HCT116 (cell line): ENCODE data around the gene ZACN. TPM values are rescaled to one million over a fixed set of nuclear protein-coding genes. Genes with fewer than 3 reads are reported as not detected.
"Not testable (repeated sequence)": the region's sequence is repeated elsewhere in the genome, so short reads cannot be mapped to it uniquely, and the experiment has no call there.

Source experiments
- ATAC-seq: fragments of 200-7000 bp; cut with Tn5 transposase; 2 replicates; pipeline ENCODE4 v1.9.1; 2020; ENCODE audit warnings: mild to moderate bottlenecking, moderate library complexity
- BruUV-seq: library from RNA; stranded (reverse); fragments of 400-500 nt; replicated peaks from 2 replicates; lab custom pipeline; 2021; lab: Mats Ljungman, UMichigan
- CTCF ChIA-PET: fragments of 300-600 bp; sonication (Branson Sonifier 250); formaldehyde crosslinking; loops from one replicate; lab custom pipeline; 2021; ENCODE audit warnings: antibody characterized with exemption; lab: Charles Lee
- POLR2A ChIA-PET: fragments of 300-600, 350-600 bp; sonication (Branson Sonifier 250); formaldehyde crosslinking; loops from one replicate; lab custom pipeline; 2021; ENCODE audit warnings: antibody characterized with exemption; lab: Charles Lee
- RAD21 ChIA-PET, 2 experiments: fragments of 300-600 bp; sonication (Branson Sonifier 250); formaldehyde crosslinking; loops; one replicate each; lab custom pipeline; 2023; ENCODE audit warnings: low total read pairs in 2 of 2; ENCODE audit not compliant: uncharacterized antibody in 2 of 2, unreplicated experiment in 2 of 2, low non-redundant PET in 1 of 2; lab: Charles Lee
- DNase-seq: peaks from one replicate; pipeline ENCODE4 v3.0.0-alpha.2; 2010; ENCODE audit warnings: low read depth, low spot score
- H2AFZ ChIP-seq: fragments of 200-600 bp; shearing (Covaris generic), sonication (generic); 2 replicates; pipeline ENCODE4 v1.6.1; 2017; ENCODE audit warnings: low read depth, mixed run types, mixed read lengths, antibody characterized with exemption, low read length; ENCODE audit not compliant: poor library complexity, severe bottlenecking
- H3K27ac ChIP-seq: 2 replicates; pipeline ENCODE4 v1.5.1; 2012; ENCODE audit warnings: low read depth, low read length
- H3K27me3 ChIP-seq: fragments of 200-600 bp; sonication (generic); 2 replicates; pipeline ENCODE4 v1.6.1; 2016; ENCODE audit warnings: mixed run types, low read length, mixed read lengths; ENCODE audit not compliant: insufficient read depth
- H3K36me3 ChIP-seq, 2 experiments: fragments of 200-500 bp in 1 of 2; fragments of 200-600 bp in 1 of 2; sonication (Bioruptor generic) in 1 of 2; sonication (generic) in 1 of 2; 2 replicates each; pipeline versions ENCODE4 v1.5.1 to v1.6.1; 2014 to 2016; ENCODE audit warnings: low read length in 2 of 2, inconsistent platforms in 1 of 2, mixed read lengths in 1 of 2, mixed run types in 1 of 2; ENCODE audit not compliant: insufficient read depth in 2 of 2, control insufficient read depth in 1 of 2
- H3K4me1 ChIP-seq, 2 experiments: fragments of 200-600 bp in 1 of 2; sonication (generic) in 1 of 2; 2 replicates each; pipeline versions ENCODE4 v1.5.1 to v1.6.1; 2012 to 2017; ENCODE audit warnings: low read length in 2 of 2, inconsistent platforms in 1 of 2, mild to moderate bottlenecking in 1 of 2, mixed read lengths in 1 of 2, mixed run types in 1 of 2, moderate library complexity in 1 of 2; ENCODE audit not compliant: insufficient read depth in 2 of 2, control insufficient read depth in 1 of 2
- H3K4me2 ChIP-seq: fragments of 200-600 bp; sonication (generic); 2 replicates; pipeline ENCODE4 v1.6.1; 2017; ENCODE audit warnings: mixed run types, low read length, mixed read lengths
- H3K4me3 ChIP-seq, 2 experiments: fragments of 200-600 bp in 1 of 2; sonication (generic) in 1 of 2; replicated peaks in 1 of 2; 2 replicates each; pipeline ENCODE4 v1.5.1; 2011 to 2016; ENCODE audit warnings: low read length in 2 of 2, control low read depth in 1 of 2, low read depth in 1 of 2, mild to moderate bottlenecking in 1 of 2, mixed read lengths in 1 of 2, mixed run types in 1 of 2
- H3K79me2 ChIP-seq: fragments of 200-600 bp; sonication (generic); 2 replicates; pipeline ENCODE4 v1.6.1; 2017; ENCODE audit warnings: mild to moderate bottlenecking, mixed run types, low read length, moderate library complexity, mixed read lengths; ENCODE audit not compliant: insufficient read depth
- H3K9ac ChIP-seq: fragments of 200-600 bp; sonication (generic); 2 replicates; pipeline ENCODE4 v1.6.1; 2016; ENCODE audit warnings: low read length, mixed read lengths
- H3K9me2 ChIP-seq: fragments of 200-600 bp; sonication (generic), shearing (Covaris generic); 2 replicates; pipeline ENCODE4 v1.6.1; 2017; ENCODE audit warnings: mixed run types, mild to moderate bottlenecking, moderate library complexity; ENCODE audit not compliant: insufficient read depth
- H3K9me3 ChIP-seq, 2 experiments: fragments of 200-500 bp in 1 of 2; fragments of 200-600 bp in 1 of 2; sonication (Bioruptor generic) in 1 of 2; sonication (generic) in 1 of 2; 2 replicates each; pipeline ENCODE4 v1.6.1; 2014 to 2017; ENCODE audit warnings: low read length in 2 of 2, mixed read lengths in 2 of 2, inconsistent platforms in 1 of 2, low read depth in 1 of 2, mild to moderate bottlenecking in 1 of 2, mixed run types in 1 of 2, moderate library complexity in 1 of 2; ENCODE audit not compliant: control insufficient read depth in 1 of 2, insufficient read depth in 1 of 2
- H4K20me1 ChIP-seq: fragments of 200-600 bp; sonication (generic), shearing (Covaris generic); 2 replicates; pipeline ENCODE4 v1.6.1; 2017; ENCODE audit warnings: mixed run types, mild to moderate bottlenecking, moderate library complexity; ENCODE audit not compliant: insufficient read depth
- ZFX ChIP-seq: fragments of 450-650 bp; IDR thresholded peaks from 2 replicates; pipeline ENCODE4 v1.6.1; 2017
- intact Hi-C: fragments of 100-400 bp; cut with micrococcal nuclease; formaldehyde crosslinking; loops from 2 replicates; pipeline ENCODE4 v1.10.0; 2022
- total RNA-seq: library from RNA; stranded (reverse); gene quantifications from one replicate; pipeline ENCODE4 v1.2.1, GENCODE V29; 2021; ENCODE audit not compliant: unreplicated experiment
- TF ChIP-seq, protein P1 (sequence below): IDR thresholded peaks from 2 replicates; pipeline ENCODE4 v1.6.1; 2012; ENCODE audit warnings: low read depth

The ZACN gene
- total RNA-seq, 1 experiment from 2014 or later: not detected

DNA sequence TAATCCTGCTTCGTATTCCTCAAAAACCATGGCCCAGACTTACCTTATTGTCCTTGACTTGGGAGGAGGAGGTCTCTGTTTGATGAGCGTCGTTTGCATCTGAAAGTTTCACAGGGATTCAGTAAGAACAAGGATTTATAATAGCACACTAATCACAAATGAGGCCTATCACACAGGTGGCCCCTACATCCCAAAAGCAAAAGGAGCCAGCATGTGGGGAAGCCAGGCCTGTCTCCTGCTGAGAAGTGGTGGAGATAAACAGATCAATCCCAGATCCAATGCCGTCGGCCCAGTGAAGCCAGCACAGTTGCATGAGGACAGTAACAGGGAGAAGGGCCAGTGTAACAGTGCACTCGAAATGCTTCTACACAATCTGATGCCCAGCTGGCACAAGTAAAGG is 38.6 kb upstream of the ZACN start:
- Histone ChIP-seq H3K79me2 (no peaks in the 10 kb centered on the region), H3K4me2 (no peak overlapping the region), H2AFZ (no peak overlapping the region), H3K36me3 (peaks cover 57 to 63% of the 10 kb centered on the region in 2 experiments), H3K27me3 (no peaks in the 10 kb centered on the region), H4K20me1 (no peaks in the 10 kb centered on the region), H3K27ac (no peak overlapping the region), H3K9me2 (no peaks in the 10 kb centered on the region), H3K9ac (no peak overlapping the region), H3K4me1 (no peaks in the 10 kb centered on the region), H3K9me3 (no peaks in the 10 kb centered on the region), H3K4me3 (no peak overlapping the region)
- DNase-seq (no peak), ATAC-seq (no peak)
- ChIA-PET RAD21 (no interaction called here), POLR2A (interaction anchor here (1.6 kb wide), 1 partner anchor 11 kb away, joined by 5 read pairs; no protein-coding TSS in a partner anchor), CTCF (no interaction called here)
- TF ChIP-seq, protein P1, sequence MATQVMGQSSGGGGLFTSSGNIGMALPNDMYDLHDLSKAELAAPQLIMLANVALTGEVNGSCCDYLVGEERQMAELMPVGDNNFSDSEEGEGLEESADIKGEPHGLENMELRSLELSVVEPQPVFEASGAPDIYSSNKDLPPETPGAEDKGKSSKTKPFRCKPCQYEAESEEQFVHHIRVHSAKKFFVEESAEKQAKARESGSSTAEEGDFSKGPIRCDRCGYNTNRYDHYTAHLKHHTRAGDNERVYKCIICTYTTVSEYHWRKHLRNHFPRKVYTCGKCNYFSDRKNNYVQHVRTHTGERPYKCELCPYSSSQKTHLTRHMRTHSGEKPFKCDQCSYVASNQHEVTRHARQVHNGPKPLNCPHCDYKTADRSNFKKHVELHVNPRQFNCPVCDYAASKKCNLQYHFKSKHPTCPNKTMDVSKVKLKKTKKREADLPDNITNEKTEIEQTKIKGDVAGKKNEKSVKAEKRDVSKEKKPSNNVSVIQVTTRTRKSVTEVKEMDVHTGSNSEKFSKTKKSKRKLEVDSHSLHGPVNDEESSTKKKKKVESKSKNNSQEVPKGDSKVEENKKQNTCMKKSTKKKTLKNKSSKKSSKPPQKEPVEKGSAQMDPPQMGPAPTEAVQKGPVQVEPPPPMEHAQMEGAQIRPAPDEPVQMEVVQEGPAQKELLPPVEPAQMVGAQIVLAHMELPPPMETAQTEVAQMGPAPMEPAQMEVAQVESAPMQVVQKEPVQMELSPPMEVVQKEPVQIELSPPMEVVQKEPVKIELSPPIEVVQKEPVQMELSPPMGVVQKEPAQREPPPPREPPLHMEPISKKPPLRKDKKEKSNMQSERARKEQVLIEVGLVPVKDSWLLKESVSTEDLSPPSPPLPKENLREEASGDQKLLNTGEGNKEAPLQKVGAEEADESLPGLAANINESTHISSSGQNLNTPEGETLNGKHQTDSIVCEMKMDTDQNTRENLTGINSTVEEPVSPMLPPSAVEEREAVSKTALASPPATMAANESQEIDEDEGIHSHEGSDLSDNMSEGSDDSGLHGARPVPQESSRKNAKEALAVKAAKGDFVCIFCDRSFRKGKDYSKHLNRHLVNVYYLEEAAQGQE: no peak
- peak; percentile 22; the same call in 1 of the 2 replicates for TF ChIP-seq ZFX
- no TSS peak for BruUV-seq
- intact Hi-C loops: no loop called here

DNA sequence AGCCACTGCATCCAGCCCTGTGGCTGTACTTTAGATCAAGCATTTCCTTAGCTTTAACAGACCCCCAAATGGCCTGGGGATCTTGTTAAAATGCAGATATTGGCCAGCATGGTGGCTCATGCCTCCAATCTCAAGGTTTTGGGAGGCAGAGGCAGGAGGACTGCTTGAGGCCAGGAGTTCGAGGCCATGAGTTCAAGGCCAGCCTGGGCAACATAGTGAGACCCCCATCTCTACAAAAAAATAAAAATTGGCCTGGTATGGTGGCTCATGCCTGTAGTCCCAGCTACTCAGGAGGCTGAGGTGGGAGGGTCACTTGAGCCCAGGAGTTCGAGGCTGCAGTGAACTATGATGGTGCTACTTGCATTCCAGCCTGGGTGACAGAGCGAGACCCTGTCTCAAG is 36.1 kb upstream of the ZACN start:
- H3K9ac ChIP-seq, ATAC-seq, H3K4me2 ChIP-seq, H3K9me3 ChIP-seq, H4K20me1 ChIP-seq, H3K79me2 ChIP-seq, intact Hi-C loops, CTCF ChIA-PET, H3K9me2 ChIP-seq, POLR2A ChIA-PET, H3K27ac ChIP-seq, H2AFZ ChIP-seq, RAD21 ChIA-PET, H3K27me3 ChIP-seq, H3K4me3 ChIP-seq, DNase-seq, H3K4me1 ChIP-seq, BruUV-seq: not testable (repeated sequence)
- H3K36me3 ChIP-seq: peaks cover 73 to 83% of the 10 kb centered on the region in 2 experiments

DNA sequence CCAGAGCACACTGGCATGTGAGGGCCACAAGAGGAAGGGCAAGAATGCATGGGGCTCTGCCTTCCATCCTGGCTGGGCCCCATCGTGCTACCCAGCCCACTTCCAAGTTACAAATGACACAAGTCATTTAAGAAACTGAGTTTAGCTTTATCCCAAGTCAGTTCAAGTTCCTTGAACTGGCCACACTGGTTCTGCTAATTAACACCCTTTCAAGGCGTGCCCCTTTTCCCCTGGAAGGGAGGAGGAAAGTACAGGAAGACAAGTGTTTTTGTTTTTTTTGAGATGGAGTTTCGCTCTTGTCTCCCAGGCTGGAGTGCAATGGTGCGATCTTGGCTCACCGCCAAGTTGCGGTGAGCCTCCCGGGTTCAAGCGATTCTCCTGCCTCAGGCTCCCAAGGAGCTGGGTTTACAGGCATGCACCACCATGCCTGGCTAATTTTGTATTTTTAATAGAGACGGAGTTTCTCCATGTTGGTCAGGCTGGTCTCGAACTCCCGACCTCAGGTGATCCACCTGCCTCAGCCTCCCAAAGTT is 34.4 kb upstream of the ZACN start:
- H3K4me3 ChIP-seq, CTCF ChIA-PET, H3K9me2 ChIP-seq, intact Hi-C loops, H3K4me1 ChIP-seq, BruUV-seq, H3K9ac ChIP-seq, H3K79me2 ChIP-seq, ATAC-seq, POLR2A ChIA-PET, RAD21 ChIA-PET, H3K27ac ChIP-seq, DNase-seq, H4K20me1 ChIP-seq, H2AFZ ChIP-seq, H3K27me3 ChIP-seq, H3K4me2 ChIP-seq, H3K9me3 ChIP-seq: not testable (repeated sequence)
- H3K36me3 ChIP-seq: peaks cover 73 to 85% of the 10 kb centered on the region in 2 experiments
